GM12878 (cell line): ENCODE results near the gene CEP83. TPM values are rescaled to one million over a fixed set of nuclear protein-coding genes. Genes with fewer than 3 reads are reported as not detected.

Source experiments
- ATAC-seq: fragments of 200-7000 bp; cut with Tn5 transposase; 3 replicates; pipeline ENCODE4 v1.9.1; 2020; ENCODE audit warnings: mild to moderate bottlenecking, moderate library complexity
- BruUV-seq: library from RNA; stranded (reverse); fragments of 400-500 nt; replicated peaks from 2 replicates; lab custom pipeline; 2021; lab: Mats Ljungman, UMichigan
- CTCF ChIA-PET: fragments of 300-600 bp; sonication (Branson Sonifier 250); formaldehyde crosslinking; extraction: SDS; loops from one replicate; lab custom pipeline; 2021; ENCODE audit warnings: inconsistent platforms; lab: Yijun Ruan, JAX
- POLR2A ChIA-PET: fragments of 350-600 bp; formaldehyde crosslinking; extraction: SDS; loops from one replicate; lab custom pipeline; 2021; ENCODE audit warnings: inconsistent platforms; lab: Charles Lee
- RAD21 ChIA-PET: fragments of 300-600 bp; sonication (Branson Sonifier 250); formaldehyde crosslinking; loops from one replicate; lab custom pipeline; 2023; ENCODE audit warnings: antibody characterized with exemption; ENCODE audit not compliant: unreplicated experiment; lab: Charles Lee
- SMC1A ChIA-PET: fragments of 300-600 bp; sonication (Branson Sonifier 250); formaldehyde crosslinking; loops from one replicate; lab custom pipeline; 2023; ENCODE audit not compliant: unreplicated experiment, uncharacterized antibody; lab: Charles Lee
- DNase-seq: peaks from one replicate; pipeline ENCODE4 v3.0.0-alpha.2; 2011; ENCODE audit warnings: low read depth, low spot score
- FAIRE-seq: peaks from 3 replicates; lab custom pipeline; 2011; peaks lifted over from hg19 to GRCh38; lab: Jason Lieb, UNC
- H2AFZ ChIP-seq: 2 replicates; pipeline ENCODE4 v1.6.0; 2011; ENCODE audit warnings: low read depth, low read length, control low read depth; ENCODE audit not compliant: control insufficient read depth
- H3K27ac ChIP-seq: 2 replicates; pipeline ENCODE4 v1.5.1; 2011; ENCODE audit warnings: control low read depth; ENCODE audit not compliant: control insufficient read depth, insufficient read depth
- H3K27me3 ChIP-seq, 2 experiments: replicated peaks in 1 of 2; 2 replicates each; pipeline versions ENCODE4 v1.6.0 to v1.6.1; 2011; ENCODE audit warnings: low read length in 1 of 2; ENCODE audit not compliant: control insufficient read depth in 2 of 2, insufficient read depth in 2 of 2
- H3K36me3 ChIP-seq, 2 experiments: 2 replicates each; pipeline ENCODE4 v1.5.1; 2011; ENCODE audit warnings: low read length in 1 of 2; ENCODE audit not compliant: control insufficient read depth in 2 of 2, insufficient read depth in 2 of 2
- H3K4me1 ChIP-seq: 2 replicates; pipeline ENCODE4 v1.6.1; 2011; ENCODE audit warnings: mild to moderate bottlenecking, low read length, moderate library complexity, mixed read lengths; ENCODE audit not compliant: control insufficient read depth, insufficient read depth
- H3K4me2 ChIP-seq: 2 replicates; pipeline ENCODE4 v1.6.0; 2011; ENCODE audit warnings: control low read depth; ENCODE audit not compliant: control insufficient read depth, insufficient read depth
- H3K4me3 ChIP-seq: fragments of 200-600 bp; sonication (generic); 2 replicates; pipeline ENCODE4 v1.5.1; 2016
- H3K79me2 ChIP-seq: 2 replicates; pipeline ENCODE4 v1.6.0; 2011; ENCODE audit warnings: low read length; ENCODE audit not compliant: control insufficient read depth, insufficient read depth
- H3K9ac ChIP-seq: 2 replicates; pipeline ENCODE4 v1.8.0; 2011; ENCODE audit warnings: low read length, control low read depth, mixed read lengths; ENCODE audit not compliant: control insufficient read depth, insufficient read depth
- H3K9me3 ChIP-seq: replicated peaks from 3 replicates; pipeline ENCODE4 v1.5.1; 2011; ENCODE audit warnings: mild to moderate bottlenecking, low read length; ENCODE audit not compliant: control insufficient read depth, insufficient read depth
- H4K20me1 ChIP-seq: 2 replicates; pipeline ENCODE4 v1.6.0; 2011; ENCODE audit not compliant: control insufficient read depth, insufficient read depth
- ASH2L ChIP-seq: fragments of 300-600, 200-600 bp; sonication (generic); IDR thresholded peaks from 2 replicates; pipeline ENCODE4 v1.6.1; 2017; ENCODE audit warnings: low read depth, mild to moderate bottlenecking, borderline replicate concordance
- BACH1 ChIP-seq: fragments of 450-650 bp; IDR thresholded peaks from 2 replicates; pipeline ENCODE4 v1.6.1; 2017; ENCODE audit warnings: mild to moderate bottlenecking, borderline replicate concordance
- BHLHE40 ChIP-seq, 2 experiments: fragments of 450-650 bp in 1 of 2; IDR thresholded peaks; 2 replicates each; pipeline ENCODE4 v1.6.1; 2011 to 2017; ENCODE audit warnings: low read depth in 2 of 2, borderline replicate concordance in 1 of 2, improper control_type of control experiment in 1 of 2, low read length in 1 of 2, mild to moderate bottlenecking in 1 of 2
- HDGF ChIP-seq: fragments of 450-650 bp; IDR thresholded peaks from 2 replicates; pipeline ENCODE4 v1.6.1; 2016; ENCODE audit warnings: antibody characterized with exemption
- JUNB ChIP-seq: IDR thresholded peaks from 2 replicates; pipeline ENCODE4 v1.6.1; 2016; ENCODE audit warnings: antibody characterized with exemption, mild to moderate bottlenecking
- RUNX3 ChIP-seq: IDR thresholded peaks from 2 replicates; pipeline ENCODE4 v1.6.1; 2012; ENCODE audit warnings: low read length, inconsistent platforms
- ZSCAN29 ChIP-seq: fragments of 450-650 bp; IDR thresholded peaks from 2 replicates; pipeline ENCODE4 v1.6.1; 2017; ENCODE audit warnings: mild to moderate bottlenecking, moderate library complexity
- in situ Hi-C: fragments of 300-500 bp; cut with MboI; formaldehyde crosslinking; loops from 9 replicates; pipeline ENCODE4 v1.14.3; 2018; ENCODE audit warnings: mixed read lengths
- intact Hi-C: fragments of 100-400 bp; cut with micrococcal nuclease; formaldehyde crosslinking; loops from one replicate; pipeline ENCODE4 v1.14.2; 2022; ENCODE audit not compliant: unreplicated experiment
- polyA plus RNA-seq, 11 experiments: library from polyadenylated mRNA; depleted of rRNA in 4 of 11; unstranded in 6 of 11; stranded (reverse) in 5 of 11; fragments of >200 nt; fragmentation: Nextera tagmentation in 4 of 11; fragmentation: Illumina TruSeq in 1 of 11; extraction: Ambion mirVana in 4 of 11; extraction: Trizol in 1 of 11; gene quantifications; 1 replicate in 1 of 11; 2 replicates in 10 of 11; pipeline versions ENCODE4 v1.2.1 to v1.2.3, GENCODE V29; 2011 to 2016; ENCODE audit warnings: inconsistent platforms in 2 of 11, missing spikeins in 2 of 11, low read depth in 1 of 11
- total RNA-seq, 4 experiments: library from RNA; depleted of rRNA in 3 of 4; stranded (reverse); fragments of >200 nt in 3 of 4; fragmentation: Illumina TruSeq in 1 of 4; extraction: Trizol in 1 of 4; gene quantifications; 2 replicates each; pipeline versions ENCODE4 v1.2.1 to v1.2.3, GENCODE V29; 2013 to 2021
- TF ChIP-seq, protein P1 (sequence below): fragments of 450-650 bp; IDR thresholded peaks from 2 replicates; pipeline ENCODE4 v1.6.1; 2017; ENCODE audit warnings: mild to moderate bottlenecking, moderate library complexity

Gene CEP83
- total and polyA plus RNA-seq, 10 of the 15 experiments (the other 5 are each of a cell fraction or from before 2014, with no cell fraction given) = 4.3 to 39.0 (median 22.5) TPM

DNA sequence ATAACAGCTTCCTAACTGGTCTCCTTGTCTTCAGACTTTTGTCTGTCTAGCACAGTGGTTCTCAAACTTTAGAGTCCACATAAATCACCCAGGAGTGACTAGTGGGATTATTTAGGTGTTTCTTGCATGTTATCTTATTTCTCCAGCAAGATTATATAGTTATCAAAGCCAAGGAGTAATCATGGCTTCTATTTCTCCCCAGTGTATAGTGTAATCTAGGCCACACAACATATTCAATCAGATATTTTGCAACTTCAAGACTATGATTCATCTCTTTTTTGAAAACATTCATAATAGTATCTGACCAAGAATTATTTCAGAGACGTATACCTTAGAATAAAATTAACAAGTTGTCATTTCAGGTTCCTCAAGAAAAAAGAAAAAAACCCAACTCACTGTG, 131.9 kb downstream of the CEP83 start (continued):
- TF ChIP-seq, protein P1, sequence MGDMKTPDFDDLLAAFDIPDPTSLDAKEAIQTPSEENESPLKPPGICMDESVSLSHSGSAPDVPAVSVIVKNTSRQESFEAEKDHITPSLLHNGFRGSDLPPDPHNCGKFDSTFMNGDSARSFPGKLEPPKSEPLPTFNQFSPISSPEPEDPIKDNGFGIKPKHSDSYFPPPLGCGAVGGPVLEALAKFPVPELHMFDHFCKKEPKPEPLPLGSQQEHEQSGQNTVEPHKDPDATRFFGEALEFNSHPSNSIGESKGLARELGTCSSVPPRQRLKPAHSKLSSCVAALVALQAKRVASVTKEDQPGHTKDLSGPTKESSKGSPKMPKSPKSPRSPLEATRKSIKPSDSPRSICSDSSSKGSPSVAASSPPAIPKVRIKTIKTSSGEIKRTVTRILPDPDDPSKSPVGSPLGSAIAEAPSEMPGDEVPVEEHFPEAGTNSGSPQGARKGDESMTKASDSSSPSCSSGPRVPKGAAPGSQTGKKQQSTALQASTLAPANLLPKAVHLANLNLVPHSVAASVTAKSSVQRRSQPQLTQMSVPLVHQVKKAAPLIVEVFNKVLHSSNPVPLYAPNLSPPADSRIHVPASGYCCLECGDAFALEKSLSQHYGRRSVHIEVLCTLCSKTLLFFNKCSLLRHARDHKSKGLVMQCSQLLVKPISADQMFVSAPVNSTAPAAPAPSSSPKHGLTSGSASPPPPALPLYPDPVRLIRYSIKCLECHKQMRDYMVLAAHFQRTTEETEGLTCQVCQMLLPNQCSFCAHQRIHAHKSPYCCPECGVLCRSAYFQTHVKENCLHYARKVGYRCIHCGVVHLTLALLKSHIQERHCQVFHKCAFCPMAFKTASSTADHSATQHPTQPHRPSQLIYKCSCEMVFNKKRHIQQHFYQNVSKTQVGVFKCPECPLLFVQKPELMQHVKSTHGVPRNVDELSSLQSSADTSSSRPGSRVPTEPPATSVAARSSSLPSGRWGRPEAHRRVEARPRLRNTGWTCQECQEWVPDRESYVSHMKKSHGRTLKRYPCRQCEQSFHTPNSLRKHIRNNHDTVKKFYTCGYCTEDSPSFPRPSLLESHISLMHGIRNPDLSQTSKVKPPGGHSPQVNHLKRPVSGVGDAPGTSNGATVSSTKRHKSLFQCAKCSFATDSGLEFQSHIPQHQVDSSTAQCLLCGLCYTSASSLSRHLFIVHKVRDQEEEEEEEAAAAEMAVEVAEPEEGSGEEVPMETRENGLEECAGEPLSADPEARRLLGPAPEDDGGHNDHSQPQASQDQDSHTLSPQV = no peak
- TF ChIP-seq BHLHE40 (IDR thresholded peaks at IDR 0.05; ENCODE audit: borderline replicate concordance in 1 of 2, low read depth in 2 of 2, low read length in 1 of 2) = no peak
- no peak for TF ChIP-seq ZSCAN29

DNA sequence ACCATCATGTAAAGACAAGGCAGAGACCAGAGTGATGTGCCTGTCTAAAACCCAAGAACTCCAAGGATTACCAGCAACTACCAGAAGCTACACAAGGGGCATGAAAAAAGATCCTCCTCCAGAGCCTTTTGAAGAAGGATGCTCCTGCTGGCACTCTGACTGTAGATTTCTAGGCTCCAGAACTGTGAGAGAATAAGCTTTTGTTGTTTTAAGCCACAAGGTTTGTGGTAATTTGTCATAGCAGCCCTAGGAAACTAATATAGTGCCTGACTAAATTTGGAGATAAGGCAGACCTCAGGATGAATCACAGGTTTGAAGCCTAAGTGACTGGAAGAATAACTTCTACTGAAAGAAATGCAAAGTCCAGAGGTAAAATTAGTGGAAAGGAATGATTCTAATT, 132.9 kb downstream of the CEP83 start:
- TF ChIP-seq BACH1 = no peak
- no peak for TF ChIP-seq ASH2L
- no peak for TF ChIP-seq HDGF
- TF ChIP-seq JUNB = 0 out of 2 replicates have a peak, but pooled peaks have one; percentile 27
- peak; percentile 47 for TF ChIP-seq RUNX3
- Histone ChIP-seq H3K4me1 (no peaks in the 10 kb centered on the region), H3K4me3 (no peak overlapping the region), H3K9ac (no peak overlapping the region), H3K36me3 (peaks cover 8 to 9% of the 10 kb centered on the region in 2 experiments), H2AFZ (no peak overlapping the region), H3K4me2 (no peak overlapping the region), H3K9me3 (peaks cover 7% of the 10 kb centered on the region; the same call in 2 of the 3 replicates), H3K27me3 (no peaks in the 10 kb centered on the region), H4K20me1 (no peaks in the 10 kb centered on the region), H3K27ac (no peak overlapping the region), H3K79me2 (no peaks in the 10 kb centered on the region)
- POLR2A ChIA-PET = no interaction called here
- no peak for FAIRE-seq
- no TSS peak for BruUV-seq
- RAD21 ChIA-PET = interaction anchor here (1.0 kb wide), 1 partner anchor 192 kb away, joined by 3 read pairs; no protein-coding TSS in a partner anchor
- ATAC-seq = no peak
- intact Hi-C loops = no loop called here
- CTCF ChIA-PET = interaction anchor here (1.1 to 2.2 kb wide), 2 partner anchors 181 to 192 kb away, joined by 4 to 7 read pairs; no protein-coding TSS in a partner anchor
- SMC1A ChIA-PET = interaction anchor here (1.1 to 2.1 kb wide), 4 partner anchors 10 to 175 kb away, joined by 3 to 7 read pairs (median 3); no protein-coding TSS in a partner anchor
- no peak for DNase-seq
- in situ Hi-C loops = loop anchor here (5.0 kb wide), 1 partner anchor 206 kb away; no protein-coding TSS in a partner anchor
